ENCODE results near the gene JMJD1C. TPM values are rescaled to one million over a fixed set of nuclear protein-coding genes. Genes with fewer than 3 reads are reported as not detected.
"Not testable (repeated sequence)": the region's sequence is repeated elsewhere in the genome, so short reads cannot be mapped to it uniquely, and the experiment has no call there.

Gene JMJD1C
- total RNA-seq, 6 experiments from 2014 or later = 29.0 to 36.7 (median 32.8) TPM

- Mint-ChIP-seq H3K4me1 (ENCODE audit: low read depth) (peaks cover 50% of the 10 kb centered on the region), H3K9me3 (no peaks in the 10 kb centered on the region), H3K27ac (peak overlapping the region; percentile 46; the same call in 1 of the 2 replicates), H3K27me3 (ENCODE audit: insufficient read depth) (no peaks in the 10 kb centered on the region), H3K36me3 (ENCODE audit: low read depth) (peaks cover 13% of the 10 kb centered on the region), H3K4me3 (peak overlapping the region; percentile 39; the same call in 1 of the 2 replicates)
- TF ChIP-seq CTCF (IDR thresholded peaks at IDR 0.05) = no peak
- no peak for DNase-seq
Observed at GRCh38 chr10:63237396-63237795, 228.4 kb downstream of the JMJD1C start.

- H3K36me3 Mint-ChIP-seq (ENCODE audit: low read depth) = peaks cover 13% of the 10 kb centered on the region
- no peaks in the 10 kb centered on the region for H3K27me3 Mint-ChIP-seq (ENCODE audit: insufficient read depth)
- peak overlapping the region; percentile 71 for H3K27ac Mint-ChIP-seq
- peak overlapping the region; percentile 75 for H3K4me3 Mint-ChIP-seq
- peaks cover 43% of the 10 kb centered on the region for H3K4me1 Mint-ChIP-seq (ENCODE audit: low read depth)
- peak; percentile 90 for DNase-seq
- TF ChIP-seq CTCF (IDR thresholded peaks at IDR 0.05) = no peak
- H3K9me3 Mint-ChIP-seq = no peaks in the 10 kb centered on the region
Observed at GRCh38 chr10:63236113-63236935, 229.5 kb downstream of the JMJD1C start.

GRCh38 chr10:63235136-63235535 is 230.6 kb downstream of the JMJD1C start:
- H3K27me3 Mint-ChIP-seq (ENCODE audit: insufficient read depth) = not testable (repeated sequence)

GRCh38 chr10:63229161-63229560 is 236.6 kb downstream of the JMJD1C start:
- no peak overlapping the region for H3K4me3 Mint-ChIP-seq
- no peaks in the 10 kb centered on the region for H3K27me3 Mint-ChIP-seq (ENCODE audit: insufficient read depth)
- H3K9me3 Mint-ChIP-seq = no peaks in the 10 kb centered on the region
- H3K27ac Mint-ChIP-seq = no peak overlapping the region
- no peak for TF ChIP-seq CTCF (IDR thresholded peaks at IDR 0.05)
- DNase-seq = no peak
- no peaks in the 10 kb centered on the region for H3K36me3 Mint-ChIP-seq (ENCODE audit: low read depth)
- H3K4me1 Mint-ChIP-seq (ENCODE audit: low read depth) = peaks cover 21% of the 10 kb centered on the region

More at GRCh38 chr10:63235136-63235535, 230.6 kb downstream of the JMJD1C start:
- peaks cover 38% of the 10 kb centered on the region for H3K4me1 Mint-ChIP-seq (ENCODE audit: low read depth)
- H3K36me3 Mint-ChIP-seq (ENCODE audit: low read depth) = peaks cover 13% of the 10 kb centered on the region
- not testable (repeated sequence) for DNase-seq, H3K27ac Mint-ChIP-seq, H3K4me3 Mint-ChIP-seq, H3K9me3 Mint-ChIP-seq

GRCh38 chr10:63228237-63228636 is 237.5 kb downstream of the JMJD1C start:
- DNase-seq = no peak
- no peaks in the 10 kb centered on the region for H3K27me3 Mint-ChIP-seq (ENCODE audit: insufficient read depth)
- no peak overlapping the region for H3K4me3 Mint-ChIP-seq
- H3K4me1 Mint-ChIP-seq (ENCODE audit: low read depth) = peaks cover 21% of the 10 kb centered on the region
- TF ChIP-seq CTCF (IDR thresholded peaks at IDR 0.05) = no peak
- no peaks in the 10 kb centered on the region for H3K36me3 Mint-ChIP-seq (ENCODE audit: low read depth)
- no peaks in the 10 kb centered on the region for H3K9me3 Mint-ChIP-seq
- H3K27ac Mint-ChIP-seq = no peak overlapping the region

- Mint-ChIP-seq H3K4me1 (ENCODE audit: low read depth) (peaks cover 23% of the 10 kb centered on the region), H3K36me3 (ENCODE audit: low read depth) (peaks cover 2% of the 10 kb centered on the region; the same call in 1 of the 2 replicates), H3K4me3 (0 out of 2 replicates have a peak overlapping the region, but pooled peaks have one; percentile 2), H3K9me3 (no peaks in the 10 kb centered on the region), H3K27me3 (ENCODE audit: insufficient read depth) (no peaks in the 10 kb centered on the region), H3K27ac (peak overlapping the region; percentile 16; the same call in 1 of the 2 replicates)
- TF ChIP-seq CTCF (IDR thresholded peaks at IDR 0.05) = no peak
- peak; percentile 36 for DNase-seq
Observed at GRCh38 chr10:63227207-63227895, 238.4 kb downstream of the JMJD1C start.
